ENCODE results near the gene LKAAEAR1.

DNA sequence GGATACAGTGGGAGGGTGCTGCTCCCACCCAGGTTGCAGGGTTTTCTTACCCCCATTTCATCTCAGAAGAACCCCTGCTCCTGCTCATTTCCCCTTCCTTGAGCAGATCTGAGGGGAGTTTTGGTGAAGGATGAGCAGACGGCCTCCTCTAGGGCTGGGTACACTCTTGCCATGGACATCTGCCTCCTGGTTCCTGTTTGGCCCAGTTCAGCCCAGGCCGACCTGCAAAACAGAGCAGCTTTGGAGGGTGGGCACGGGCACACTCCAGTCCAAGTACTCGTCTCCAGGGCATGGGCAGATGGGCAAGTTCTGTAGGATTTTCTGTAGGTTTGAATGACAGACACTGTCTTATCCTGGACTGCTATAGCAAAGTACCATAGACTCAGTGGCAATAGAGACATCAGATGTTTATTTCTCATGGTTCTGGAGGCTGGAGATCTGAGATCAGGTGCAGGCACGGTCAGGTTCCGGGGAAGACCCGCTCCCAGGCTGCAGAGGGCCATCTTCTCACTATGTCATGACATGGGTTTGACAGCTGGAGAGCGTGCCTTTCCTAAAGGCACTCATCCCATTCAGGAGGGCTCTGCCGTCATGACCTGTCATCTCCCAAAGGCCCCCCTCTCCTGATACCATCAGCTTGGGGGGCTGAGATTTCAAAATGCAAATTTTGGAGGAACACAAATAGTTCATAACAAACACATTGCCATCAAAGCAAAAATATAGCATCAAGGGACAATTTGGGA, 16.9 kb upstream of the LKAAEAR1 start:
- TF ChIP-seq POLR2AphosphoS5 (IDR thresholded peaks at IDR 0.05; ENCODE audit: low read depth, low read length): no peak
- TF ChIP-seq, protein P1, sequence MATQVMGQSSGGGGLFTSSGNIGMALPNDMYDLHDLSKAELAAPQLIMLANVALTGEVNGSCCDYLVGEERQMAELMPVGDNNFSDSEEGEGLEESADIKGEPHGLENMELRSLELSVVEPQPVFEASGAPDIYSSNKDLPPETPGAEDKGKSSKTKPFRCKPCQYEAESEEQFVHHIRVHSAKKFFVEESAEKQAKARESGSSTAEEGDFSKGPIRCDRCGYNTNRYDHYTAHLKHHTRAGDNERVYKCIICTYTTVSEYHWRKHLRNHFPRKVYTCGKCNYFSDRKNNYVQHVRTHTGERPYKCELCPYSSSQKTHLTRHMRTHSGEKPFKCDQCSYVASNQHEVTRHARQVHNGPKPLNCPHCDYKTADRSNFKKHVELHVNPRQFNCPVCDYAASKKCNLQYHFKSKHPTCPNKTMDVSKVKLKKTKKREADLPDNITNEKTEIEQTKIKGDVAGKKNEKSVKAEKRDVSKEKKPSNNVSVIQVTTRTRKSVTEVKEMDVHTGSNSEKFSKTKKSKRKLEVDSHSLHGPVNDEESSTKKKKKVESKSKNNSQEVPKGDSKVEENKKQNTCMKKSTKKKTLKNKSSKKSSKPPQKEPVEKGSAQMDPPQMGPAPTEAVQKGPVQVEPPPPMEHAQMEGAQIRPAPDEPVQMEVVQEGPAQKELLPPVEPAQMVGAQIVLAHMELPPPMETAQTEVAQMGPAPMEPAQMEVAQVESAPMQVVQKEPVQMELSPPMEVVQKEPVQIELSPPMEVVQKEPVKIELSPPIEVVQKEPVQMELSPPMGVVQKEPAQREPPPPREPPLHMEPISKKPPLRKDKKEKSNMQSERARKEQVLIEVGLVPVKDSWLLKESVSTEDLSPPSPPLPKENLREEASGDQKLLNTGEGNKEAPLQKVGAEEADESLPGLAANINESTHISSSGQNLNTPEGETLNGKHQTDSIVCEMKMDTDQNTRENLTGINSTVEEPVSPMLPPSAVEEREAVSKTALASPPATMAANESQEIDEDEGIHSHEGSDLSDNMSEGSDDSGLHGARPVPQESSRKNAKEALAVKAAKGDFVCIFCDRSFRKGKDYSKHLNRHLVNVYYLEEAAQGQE (IDR thresholded peaks at IDR 0.05; ENCODE audit: insufficient read depth in 1 of 2, low read depth in 2 of 2, low read length in 2 of 2): no peak
- TF ChIP-seq TAF1 (IDR thresholded peaks at IDR 0.05; ENCODE audit: borderline replicate concordance, insufficient read depth, low read length): no peak

Measured in PFSK-1 (cell line).